GM10847 (cell line): ENCODE results near the gene FAM184B.

ENCODE experiments used
- POLR2A ChIP-seq: IDR thresholded peaks from 2 replicates; pipeline ENCODE4 v1.6.1; 2011; ENCODE audit not compliant: insufficient read length; ENCODE audit errors: extremely low read depth

FAM184B gene

DNA sequence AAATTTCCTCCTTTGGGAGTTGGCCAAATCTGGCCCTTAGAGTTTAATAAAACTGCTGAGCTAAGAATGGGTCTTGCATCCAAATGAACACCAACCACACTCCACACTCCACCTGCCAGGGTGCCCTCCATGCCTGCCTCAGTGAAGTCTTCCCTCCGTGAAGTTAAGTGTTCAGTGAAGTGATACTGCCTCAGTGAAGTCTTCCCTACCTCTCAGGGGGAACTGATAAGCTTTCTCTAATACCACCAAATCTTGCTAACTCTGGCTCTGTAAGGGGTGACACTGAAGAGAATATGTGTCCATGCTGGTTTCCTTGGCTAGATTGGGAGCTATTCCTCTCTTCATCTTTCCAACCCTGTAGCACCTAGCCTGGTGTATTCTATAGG is 139.0 kb downstream of the FAM184B start:
- no peak for TF ChIP-seq POLR2A

DNA sequence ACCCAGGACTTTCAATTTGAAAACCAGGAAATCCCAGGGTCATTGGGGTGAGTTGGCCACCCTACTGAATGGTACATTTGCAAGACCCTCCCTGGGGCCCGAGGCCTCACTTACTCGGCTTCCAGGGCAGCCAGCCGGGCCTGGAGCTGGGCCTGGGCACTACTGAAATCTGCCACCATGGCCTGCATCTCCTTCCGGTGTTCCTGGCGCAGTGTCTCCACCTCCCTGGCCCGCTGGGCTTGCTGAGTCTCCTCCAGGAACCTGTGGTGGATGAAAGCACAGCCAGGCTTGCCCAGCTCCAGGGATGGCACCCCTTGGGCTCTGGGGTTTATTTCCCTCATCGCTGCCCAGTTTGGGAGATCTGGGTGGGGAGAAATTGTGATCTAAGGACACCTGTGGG is 142.3 kb downstream of the FAM184B start:
- no peak for TF ChIP-seq POLR2A

DNA sequence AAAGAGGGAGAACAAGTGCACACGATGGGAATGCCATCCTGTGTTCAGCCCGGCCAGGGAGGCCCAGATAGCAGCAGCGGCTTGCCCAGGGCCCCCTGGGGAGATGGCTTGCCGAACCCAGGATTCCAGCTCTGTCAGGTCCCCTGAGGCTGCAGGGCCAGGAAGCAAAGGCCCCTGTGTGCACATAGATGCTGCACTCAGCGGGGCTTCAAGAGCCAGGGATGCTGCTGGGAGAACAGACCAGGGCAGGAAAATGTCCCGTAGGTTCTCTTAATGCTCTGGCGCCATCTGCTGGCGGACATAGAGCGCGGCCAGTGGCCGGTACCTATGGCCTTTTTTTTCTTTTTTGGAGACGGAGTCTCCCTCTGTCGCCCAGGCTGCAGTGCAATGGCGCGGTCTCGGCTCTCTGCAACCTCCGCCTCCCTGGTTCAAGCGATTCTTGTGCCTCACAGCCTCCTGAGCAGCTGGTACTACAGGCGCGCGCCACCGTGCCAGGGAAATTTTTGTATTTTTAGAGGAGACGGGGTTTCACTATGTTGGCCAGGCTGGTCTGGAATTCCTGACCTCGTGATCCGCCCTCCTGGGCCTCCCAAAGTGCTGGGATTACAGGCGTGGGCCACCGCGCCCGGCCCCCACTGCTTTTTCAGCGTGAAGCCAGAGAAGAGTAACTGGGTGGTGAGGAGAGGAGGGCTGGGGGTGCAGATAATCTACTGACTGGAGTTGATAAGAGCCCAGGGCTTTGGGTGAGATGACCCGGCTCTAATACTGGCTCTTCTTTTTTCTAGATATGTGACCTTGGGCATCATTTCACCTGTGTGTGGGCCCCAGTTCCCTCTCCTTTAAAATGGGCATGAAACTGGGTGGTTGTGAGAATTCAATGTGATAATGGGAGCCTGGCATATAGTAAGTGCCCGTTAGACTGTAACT is 144.5 kb downstream of the FAM184B start:
- TF ChIP-seq POLR2A, result no peak

DNA sequence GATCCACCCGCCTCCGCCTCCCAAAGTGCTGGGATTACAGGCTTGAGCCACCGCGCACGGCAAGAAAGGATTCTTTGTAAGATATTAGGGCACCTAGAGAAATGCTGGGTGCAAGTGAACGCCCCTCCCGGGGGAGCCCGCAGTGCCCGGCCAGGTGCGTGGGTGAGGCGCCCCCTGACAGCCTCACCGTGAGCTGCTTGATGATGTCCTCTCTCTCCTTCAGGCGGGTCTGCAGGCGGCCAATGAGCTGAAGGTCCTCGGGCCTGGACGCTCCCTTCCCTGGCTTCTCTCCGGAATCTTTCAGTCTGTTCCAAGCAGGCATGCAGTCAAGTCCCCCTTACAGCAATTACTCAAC is 145.1 kb downstream of the FAM184B start:
- TF ChIP-seq POLR2A, result no peak

DNA sequence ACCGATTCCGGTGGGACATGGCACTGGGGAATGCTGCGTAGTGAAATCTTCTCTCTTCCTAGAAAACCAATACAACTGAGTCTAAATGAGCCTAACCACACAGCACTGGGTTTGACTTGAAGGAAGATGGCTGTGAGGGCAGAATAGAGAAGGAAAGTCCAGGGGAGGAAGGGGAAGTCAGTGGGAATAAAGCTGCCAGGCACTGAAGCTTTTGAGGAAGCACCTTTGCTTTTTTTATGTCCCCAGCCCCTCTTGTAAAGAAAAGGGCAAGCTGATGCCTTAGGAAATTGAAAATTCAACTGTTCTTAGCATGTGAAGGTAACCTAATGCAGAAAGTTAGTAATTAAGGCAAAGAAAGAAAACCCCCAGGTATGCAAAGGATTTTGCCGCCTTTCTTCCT is 146.4 kb downstream of the FAM184B start:
- no peak for TF ChIP-seq POLR2A

DNA sequence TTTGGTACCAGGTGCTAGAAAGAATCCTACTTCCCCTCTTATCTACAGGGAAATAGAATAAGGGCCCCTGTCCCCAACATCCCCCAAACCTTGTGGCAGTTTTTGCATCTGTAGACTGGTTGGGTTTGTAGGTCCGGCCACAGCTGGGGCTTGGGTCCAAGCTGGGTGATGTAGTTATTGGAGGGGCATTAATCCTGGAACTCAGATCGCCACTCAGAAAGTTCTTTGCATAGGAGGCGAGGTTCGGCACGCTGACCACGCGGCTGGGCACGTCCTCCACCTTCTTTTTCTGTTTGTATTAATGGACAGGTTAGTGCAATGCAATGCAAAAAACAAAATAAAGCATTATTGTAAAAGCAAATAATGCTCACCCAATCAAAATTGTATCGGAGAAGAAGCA is 147.8 kb downstream of the FAM184B start:
- no peak for TF ChIP-seq POLR2A

DNA sequence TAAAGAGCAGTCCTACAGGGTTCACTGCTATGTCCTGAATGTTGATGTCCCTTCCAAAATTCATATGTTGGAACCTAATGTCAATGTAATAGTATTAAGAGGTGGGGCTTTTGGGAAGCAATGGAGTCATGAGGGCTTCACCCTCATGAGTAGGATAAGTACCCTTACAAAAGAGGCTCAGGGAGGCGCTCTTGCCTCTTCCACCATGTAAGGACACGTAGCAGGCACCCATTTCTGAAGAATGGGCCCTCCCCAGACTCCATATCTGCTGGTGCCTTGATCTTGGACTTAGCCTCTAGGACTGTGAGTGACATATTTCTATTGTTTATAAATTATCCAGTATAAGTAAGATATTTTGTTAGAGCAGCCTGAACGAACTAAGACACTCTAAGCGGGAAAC is 151.2 kb downstream of the FAM184B start:
- no peak for TF ChIP-seq POLR2A

DNA sequence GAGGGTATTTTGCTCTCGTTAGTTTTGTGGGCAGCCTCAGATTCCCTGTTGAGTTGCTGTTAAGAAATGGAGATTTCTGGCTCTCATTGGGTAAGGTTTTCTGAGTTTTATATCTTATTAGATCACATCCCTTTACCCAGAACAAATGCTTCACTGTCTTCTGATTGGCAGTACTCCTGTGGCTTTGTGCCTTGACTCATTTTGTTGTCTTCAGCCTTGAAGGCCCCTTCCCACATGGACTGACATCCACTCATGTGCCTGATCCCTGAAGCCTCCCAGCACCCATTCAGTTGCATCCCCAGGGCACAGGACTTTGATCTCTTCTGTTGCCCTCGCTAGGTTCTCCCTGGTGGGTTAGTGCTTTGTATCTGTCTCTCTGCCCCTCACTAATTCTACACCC is 156.6 kb downstream of the FAM184B start:
- TF ChIP-seq POLR2A, result no peak

DNA sequence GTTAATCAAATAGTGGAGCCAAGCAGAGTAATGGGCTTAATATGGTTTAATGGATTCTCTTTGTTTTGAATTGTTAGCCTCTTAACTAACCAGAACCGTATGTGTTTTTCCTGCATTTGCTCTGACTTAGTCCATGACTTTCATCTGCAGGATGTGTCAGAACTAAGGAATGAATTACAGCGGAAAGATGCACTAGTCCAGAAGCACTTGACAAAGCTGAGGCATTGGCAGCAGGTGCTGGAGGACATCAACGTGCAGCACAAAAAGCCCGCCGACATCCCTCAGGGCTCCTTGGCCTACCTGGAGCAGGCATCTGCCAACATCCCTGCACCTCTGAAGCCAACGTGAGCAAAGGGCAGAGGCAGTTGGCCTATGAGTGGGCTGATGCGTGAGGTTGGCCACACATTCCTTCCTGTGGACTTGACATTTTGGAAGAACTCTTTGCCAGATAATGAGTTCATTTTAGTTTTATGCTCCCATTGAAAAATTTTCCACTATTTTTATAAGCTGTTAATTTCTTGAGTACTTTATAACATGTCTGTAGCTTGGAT is 157.9 kb downstream of the FAM184B start:
- TF ChIP-seq POLR2A, result no peak

DNA sequence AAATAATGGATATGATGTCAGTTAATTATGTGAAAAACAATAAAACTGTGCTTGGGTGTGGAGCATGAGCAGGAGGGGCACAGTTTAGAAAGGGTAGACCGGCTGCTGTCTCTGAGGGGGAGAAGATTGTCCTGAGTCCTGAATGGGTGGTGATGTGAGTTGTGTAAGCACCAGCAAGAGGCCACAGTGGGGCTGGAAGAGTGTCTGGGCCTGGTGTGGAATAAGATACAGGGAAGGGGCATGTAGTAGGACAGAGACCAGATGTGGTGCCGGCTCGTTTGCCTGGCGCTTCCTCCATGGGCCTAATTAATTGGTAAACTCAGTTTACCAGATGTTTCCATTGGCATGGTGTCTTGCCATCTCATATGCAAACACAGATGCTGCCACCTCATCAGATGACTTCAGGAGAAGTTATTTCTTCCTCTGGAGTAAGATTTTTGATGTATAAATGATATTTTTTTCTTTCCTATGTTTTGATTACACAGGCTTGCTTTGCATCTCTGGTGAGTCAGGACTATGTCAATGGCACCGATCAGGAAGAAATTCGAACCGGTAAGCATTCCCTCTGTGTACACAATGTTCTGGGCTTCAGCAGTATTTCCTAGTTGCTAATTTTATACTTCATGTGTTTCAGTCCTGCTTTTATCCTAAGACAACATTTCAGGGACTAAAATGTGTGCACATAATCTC is 161.9 kb downstream of the FAM184B start:
- TF ChIP-seq POLR2A, result no peak

DNA sequence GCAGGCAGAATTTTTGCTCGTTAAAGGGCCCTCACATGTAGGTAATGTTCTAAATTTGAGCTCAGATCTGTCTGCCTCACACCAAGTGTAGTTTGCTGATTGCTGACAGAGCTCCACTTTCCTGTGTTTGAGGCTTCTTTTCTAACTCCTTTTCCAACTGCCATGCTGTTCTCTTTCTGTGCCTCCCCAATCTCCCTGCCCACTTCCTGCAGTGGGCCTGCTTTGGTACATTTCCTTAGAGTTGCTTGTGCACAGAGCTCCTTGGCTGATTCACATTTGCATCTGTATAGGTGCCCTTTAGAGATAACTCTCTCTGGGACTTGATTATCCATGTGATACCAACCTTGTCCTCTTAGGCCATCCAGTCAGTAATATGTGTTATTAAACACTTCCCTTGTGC is 162.5 kb downstream of the FAM184B start:
- no peak for TF ChIP-seq POLR2A

DNA sequence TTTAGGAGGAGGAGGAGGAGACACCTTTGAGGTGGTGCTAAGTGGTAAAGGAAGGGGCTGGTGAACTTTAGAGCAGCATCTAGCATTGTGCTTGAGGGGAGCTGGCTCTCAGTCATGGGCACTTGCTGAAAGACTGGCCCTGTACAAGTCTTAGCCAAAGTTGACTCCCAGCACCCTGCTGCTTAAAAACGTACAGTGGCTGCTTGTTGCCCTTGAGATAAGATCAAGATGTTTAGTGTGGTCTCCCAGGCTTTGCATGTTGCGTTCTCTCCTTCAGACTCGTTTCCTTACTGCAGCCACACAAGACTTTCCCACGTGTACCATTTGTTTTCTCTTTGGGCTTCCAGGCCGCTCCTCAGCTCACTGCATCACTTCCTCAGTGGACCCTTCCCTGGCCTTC is 165.1 kb downstream of the FAM184B start:
- TF ChIP-seq POLR2A, result no peak

DNA sequence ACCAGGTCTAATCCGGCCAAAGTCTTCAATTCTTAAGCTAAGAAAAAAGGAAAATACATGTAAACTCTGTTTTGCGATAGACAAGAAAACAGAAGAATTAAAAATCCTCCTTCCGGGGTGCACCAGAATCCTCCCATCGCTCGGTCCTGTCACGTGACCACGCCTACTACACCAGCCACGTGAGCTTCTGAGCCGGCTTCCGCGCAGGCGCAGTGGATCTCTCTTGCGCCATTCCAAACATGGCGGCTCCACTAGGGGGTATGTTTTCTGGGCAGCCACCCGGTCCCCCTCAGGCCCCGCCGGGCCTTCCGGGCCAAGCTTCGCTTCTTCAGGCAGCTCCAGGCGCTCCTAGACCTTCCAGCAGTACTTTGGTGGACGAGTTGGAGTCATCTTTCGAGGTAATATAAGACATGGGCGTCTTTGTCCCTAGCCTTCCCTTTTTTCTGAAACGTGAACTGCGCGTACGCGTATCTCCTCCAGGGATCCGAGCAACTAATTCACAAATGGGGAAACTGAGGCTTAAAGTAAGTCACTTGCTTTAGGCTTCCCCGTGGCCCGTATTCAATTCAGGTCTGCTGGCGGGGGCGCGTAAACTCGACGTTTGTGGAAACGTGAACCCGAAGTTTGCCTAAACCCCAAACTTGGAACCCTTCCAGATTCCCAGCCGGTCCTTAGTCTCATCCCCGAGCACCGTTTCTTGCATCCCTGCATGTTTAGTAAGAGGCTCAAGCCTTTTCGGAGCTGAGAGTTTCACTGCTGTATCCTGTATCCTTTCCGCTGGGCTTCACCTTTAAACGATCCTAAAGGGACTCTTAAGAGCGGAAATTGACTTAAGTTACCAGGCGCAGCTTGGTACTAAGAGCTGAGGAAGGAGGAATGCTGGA is 166.8 kb downstream of the FAM184B start, which contains the start of gene MED28:
TSS of gene MED28 (plus strand) at position 226 of the 884 bp plus-strand sequence. CDS start at position 240, 14 bp downstream.
- TF ChIP-seq POLR2A, result peak; percentile 77

DNA sequence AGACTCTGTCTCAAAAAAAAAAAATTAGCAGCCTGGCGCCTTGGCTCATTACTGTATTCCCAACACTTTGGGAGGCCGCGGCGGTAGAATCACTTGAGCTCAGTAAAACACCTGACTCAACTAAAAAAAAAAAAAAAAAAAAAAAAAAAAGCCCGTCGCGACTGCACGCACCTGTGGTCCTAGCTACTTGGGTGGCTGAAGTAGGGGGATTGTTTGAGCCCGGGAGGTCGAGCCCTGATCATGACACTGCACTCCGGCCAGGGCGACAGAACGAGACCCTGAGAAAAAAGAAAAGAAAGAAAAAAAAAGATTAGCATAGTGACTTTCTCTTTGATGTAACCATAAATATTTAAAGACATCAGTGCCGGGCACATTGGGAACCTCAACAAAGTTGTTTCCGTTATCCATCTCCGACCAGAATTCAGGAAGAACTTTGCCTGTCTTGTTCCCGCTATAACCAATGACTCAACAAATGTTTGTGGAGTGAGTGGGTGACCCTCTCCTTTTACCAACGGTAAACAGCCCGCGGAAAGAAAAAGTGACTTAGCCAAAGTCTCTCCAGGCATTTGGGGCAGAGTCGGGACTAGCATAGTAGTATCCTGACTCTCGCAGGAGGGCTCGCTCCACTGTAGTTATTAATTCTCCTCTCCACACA is 167.5 kb downstream of the FAM184B start:
- no peak for TF ChIP-seq POLR2A

DNA sequence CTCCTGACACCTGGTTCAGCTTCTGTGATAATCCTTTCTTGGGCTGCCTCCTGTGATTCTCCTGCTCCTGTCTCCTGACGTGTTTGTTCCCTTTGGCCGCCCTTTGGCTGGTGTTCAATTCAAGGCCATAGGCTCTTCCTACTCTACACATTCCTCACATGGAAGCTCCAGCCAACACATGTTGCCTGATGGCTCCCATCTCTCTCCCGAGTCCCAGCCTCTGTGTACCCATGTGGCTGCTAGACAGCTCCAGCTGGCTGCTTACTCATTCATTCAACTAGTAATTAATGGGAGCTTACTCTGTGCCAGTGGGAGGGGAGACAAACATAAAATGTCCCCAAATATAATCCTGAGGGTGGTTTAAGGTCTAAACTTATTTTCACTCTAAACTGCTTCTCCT is 176.2 kb downstream of the FAM184B start:
- no peak for TF ChIP-seq POLR2A
